ENCODE measurements around the gene SPON1.
"Not testable (repeated sequence)": the region's sequence is repeated elsewhere in the genome, so short reads cannot be mapped to it uniquely, and the experiment has no call there.

SPON1 gene

GRCh38 chr11:14136561-14136960, 174.0 kb downstream of the SPON1 start:
- no peak for FAIRE-seq

DNA sequence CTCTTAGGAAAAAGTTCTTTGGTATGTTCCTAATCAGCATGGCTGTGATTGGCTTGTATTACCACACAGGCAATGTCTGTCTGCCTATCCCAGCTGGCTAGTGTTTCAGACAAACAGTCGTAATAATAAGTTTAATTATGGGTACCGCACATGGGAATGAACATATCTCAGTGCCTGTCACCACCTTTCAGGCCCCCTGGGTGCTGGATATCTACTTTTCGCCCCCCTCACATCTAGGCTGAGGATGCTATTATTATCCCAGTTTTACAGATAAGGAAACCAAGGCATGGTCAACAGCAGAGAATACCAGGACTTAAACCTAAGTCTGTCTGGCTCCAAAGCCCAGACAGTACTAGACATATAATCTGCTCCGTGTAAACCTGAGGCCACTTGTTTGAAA, 174.8 kb downstream of the SPON1 start:
- no peak for FAIRE-seq

DNA sequence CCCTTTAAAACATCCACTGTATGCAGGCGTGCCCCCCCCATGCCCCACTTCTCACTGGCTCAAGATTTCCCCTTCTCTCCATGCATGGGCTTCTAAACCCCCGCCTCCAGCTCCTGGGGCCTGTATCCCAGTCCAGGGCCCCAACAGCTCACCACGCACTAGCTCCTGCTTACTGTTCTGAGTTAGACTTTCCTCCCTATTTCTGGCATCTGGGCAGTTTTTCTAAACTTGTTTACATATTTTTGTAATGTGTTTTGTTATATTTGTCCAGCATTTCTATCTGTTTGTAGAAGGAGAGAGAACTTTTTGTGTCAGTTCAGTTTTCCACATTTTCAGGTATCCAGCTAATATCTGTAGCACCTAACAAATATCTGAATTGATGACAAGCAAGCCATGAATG, 178.5 kb downstream of the SPON1 start:
- FAIRE-seq: no peak

DNA sequence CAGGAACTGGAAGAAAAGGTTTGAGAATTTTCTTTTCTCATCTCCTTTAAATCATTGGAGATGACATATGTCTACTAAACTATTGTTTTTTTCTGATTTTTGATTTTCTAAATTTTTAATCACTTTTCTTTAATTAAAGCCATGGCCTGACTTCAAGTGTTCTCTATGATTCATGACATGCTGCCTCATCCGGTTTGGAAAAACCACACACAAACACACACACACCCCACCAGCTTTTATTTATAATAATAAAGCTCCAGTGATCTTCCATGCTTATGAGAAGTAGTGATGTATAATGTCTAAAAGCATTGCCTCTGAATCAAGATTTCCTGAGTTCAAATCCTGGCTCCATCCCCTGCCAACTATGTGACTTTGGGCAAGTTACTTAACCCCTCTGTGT, 179.2 kb downstream of the SPON1 start:
- no peak for FAIRE-seq

- FAIRE-seq: no peak
These were observed 182.4 kb downstream of the SPON1 start for GRCh38 chr11:14144934-14145333.

- FAIRE-seq: peak; percentile 80
These were observed 186.2 kb downstream of the SPON1 start for GRCh38 chr11:14148653-14149273.

GRCh38 chr11:14149683-14150082, 187.2 kb downstream of the SPON1 start:
- no peak for FAIRE-seq

GRCh38 chr11:14150878-14151277, 188.4 kb downstream of the SPON1 start:
- FAIRE-seq: no peak

- not testable (repeated sequence) for FAIRE-seq
These were observed 191.6 kb downstream of the SPON1 start for GRCh38 chr11:14154103-14154502.

- FAIRE-seq: no peak
These were observed 195.9 kb downstream of the SPON1 start for GRCh38 chr11:14158393-14158792.

GRCh38 chr11:14163576-14163975, 201.1 kb downstream of the SPON1 start:
- no peak for FAIRE-seq

DNA sequence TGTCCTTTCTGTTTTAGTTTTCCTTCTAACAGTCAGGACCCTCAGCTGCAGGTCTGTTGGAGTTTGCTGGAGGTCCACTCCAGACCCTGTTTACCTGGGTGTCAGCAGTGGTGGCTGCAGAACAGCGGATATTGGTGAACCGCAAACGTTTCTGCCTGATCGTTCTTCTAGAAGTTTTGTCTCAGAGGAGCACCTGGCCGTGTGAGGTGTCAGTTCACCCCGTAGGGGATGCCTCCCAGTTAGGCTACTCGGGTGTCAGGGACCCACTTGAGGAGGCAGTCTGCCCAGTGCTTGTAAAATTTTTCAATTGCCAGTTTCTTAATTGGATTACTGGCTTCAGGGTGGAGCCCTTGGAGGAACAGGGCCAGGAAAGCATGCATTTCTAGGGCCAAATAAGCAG, 211.2 kb downstream of the SPON1 start:
- FAIRE-seq: not testable (repeated sequence)

DNA sequence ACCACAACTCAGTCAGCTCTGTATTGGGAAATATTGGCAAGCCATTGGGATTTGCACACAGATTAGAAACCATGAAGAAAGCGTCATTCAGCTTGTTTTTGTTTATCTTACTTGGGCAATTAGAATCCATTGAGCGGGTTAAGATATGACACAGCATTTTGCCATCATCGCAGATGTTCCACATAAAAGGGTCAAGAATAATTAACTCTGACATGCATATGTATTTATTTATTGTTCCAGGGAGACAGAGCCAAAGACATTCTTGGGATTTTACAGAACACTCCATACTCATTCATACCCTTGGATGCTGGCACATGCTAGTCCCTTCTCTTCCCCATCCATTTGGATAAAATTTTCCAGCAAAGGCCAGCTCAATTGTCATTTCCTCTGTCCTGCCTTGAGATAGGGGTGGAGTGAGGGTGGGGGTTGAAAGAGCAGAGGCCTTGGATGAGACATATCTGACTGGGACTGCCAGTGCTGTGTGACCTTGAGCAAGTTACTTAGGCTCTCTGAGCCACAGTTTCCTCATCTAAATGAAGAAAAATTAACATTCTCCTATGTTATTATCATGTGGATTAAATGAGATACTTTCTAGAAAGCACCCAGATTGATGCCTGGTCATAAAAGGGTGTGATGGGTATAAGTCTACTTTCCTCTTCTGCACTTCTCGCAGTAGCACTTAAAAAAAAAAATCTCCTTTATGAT, 216.7 kb downstream of the SPON1 start:
- FAIRE-seq: no peak

DNA sequence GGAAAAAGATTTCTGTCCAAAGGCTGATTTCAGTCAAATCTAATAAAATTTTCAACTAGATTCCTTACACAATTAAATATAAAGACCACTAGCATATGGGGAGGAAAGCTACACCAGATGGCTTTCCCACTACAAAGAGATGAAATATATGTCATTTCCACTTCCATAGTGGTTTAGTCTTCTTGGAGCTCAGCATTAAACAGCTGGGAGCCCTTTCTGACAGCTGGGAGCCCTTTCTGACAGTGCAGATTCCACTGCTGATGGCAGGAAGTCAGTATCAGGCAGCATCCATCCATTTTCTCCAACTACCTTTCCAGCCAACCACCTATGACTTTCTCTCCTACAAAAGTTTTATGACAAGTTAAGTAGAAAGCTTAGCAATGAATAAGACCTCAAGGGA, 218.6 kb downstream of the SPON1 start:
- no peak for FAIRE-seq

GRCh38 chr11:14182833-14183364, 220.4 kb downstream of the SPON1 start:
- no peak for FAIRE-seq

DNA sequence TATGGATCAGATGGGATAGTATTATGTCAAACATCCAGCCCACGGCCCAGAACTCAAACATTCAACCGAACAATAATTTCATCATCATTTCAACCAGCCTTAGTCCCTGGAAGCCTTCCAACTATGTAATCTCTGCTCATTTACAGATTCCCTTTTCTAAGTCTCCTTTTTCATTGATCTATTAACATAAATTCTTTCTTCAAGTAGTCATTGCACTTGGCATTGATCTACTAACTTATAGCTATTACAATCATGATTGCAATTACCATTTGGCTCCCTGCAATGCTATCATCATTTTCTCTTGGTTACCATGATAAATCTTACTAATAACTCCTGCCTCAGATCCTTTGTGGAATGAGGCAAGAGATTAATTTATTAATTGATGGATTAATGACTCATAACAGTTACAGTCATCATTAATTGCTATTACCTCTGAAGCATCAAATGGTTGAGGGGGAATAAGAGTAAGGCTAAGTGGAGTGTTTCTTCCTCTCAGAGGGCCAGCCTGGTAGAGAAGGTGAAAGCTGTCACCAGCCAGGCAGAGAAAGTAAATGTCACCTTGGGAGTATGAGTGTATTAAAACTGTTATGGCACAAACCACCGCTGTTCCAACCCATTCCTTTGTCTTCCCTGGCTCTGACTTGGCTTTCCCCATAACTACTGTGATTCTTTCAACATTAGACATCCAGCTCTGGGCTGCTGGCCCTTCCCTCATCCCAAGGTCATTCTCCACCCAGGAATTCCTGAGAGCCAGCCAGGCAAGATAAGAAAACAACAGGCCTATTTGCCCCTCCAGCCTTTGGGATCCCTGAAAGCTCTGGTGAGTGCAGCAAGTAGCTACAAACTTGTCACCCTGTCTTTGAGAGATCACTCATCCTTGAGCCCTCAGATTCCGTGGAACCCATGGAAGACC, 221.8 kb downstream of the SPON1 start:
- no peak for FAIRE-seq

GRCh38 chr11:14185461-14185860, 222.9 kb downstream of the SPON1 start:
- FAIRE-seq: no peak

- FAIRE-seq: no peak
These were observed 223.7 kb downstream of the SPON1 start for GRCh38 chr11:14186046-14186775.

- FAIRE-seq: no peak
These were observed 227.4 kb downstream of the SPON1 start for GRCh38 chr11:14189874-14190273.

DNA sequence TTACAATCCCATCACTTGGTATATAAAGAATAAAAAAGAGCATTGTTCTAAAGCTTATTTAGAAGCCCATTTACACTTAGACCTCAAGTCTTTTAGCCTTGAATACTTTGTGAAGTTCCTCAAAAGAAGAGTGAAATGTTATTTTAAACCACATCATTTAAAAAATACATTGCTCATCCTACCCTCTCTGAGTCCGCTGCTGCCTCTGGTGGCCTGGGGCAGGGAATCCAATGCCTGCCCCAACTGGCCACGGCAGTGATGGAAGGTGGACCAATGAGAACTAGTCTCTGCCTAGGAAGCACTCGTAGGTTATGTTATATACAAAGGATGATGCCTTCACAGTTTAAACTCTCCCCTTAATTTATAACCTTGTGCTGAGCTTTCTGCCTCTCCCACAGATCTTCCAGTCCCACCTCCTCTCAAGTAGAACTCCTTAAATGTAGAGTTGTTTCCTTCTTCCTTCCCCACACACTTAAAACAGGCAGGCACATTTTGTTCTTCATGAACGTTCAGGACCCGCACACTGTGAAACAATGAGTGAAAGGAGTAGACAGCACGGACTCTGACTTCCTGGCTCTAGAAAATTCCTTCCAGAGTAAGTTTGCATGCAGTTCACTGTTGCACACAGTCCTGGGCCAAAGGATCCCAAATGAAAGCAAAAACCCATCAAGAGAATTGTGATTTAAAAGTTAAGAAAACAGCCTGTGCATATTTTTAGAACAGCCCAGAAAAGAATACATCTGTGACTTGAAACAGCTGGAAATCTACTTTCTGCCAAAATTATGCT, 228.7 kb downstream of the SPON1 start:
- FAIRE-seq: no peak

DNA sequence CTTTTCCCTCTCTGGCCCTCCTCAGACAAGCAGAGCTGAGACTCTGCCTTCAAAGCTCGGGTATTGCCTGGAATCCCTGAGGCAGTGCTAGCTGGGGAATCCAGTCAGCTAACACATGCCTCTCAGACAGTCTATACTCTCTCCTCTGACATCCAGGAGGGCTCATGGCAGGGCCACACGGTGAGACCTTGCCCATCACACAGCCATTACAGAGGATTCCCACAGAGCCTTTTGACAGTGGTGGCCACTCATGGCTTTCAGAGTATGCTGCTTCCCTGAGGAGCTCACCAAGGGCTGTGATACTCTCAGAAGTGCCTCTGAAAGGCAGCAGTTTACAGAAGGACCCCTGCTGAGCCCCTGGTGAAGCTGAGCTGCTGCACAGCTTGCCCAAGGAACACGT, 231.1 kb downstream of the SPON1 start:
- no peak for FAIRE-seq

Data from A204.1 (cell line).